Measurements from ENCODE around the gene STH.

- TF ChIP-seq CTCF (conservative IDR thresholded peaks at IDR 0.05; ENCODE audit: low read depth in 2 of 2) (no peak), ETS1 (IDR thresholded peaks at IDR 0.05) (no peak), POLR2AphosphoS5 (IDR thresholded peaks at IDR 0.05; ENCODE audit: low read depth) (no peak), REST (IDR thresholded peaks at IDR 0.05; ENCODE audit: unreplicated experiment) (no peak), EZH2 (IDR thresholded peaks at IDR 0.05; ENCODE audit: low read depth, unreplicated experiment) (no peak), EZH2phosphoT487 (IDR thresholded peaks at IDR 0.05; ENCODE audit: unreplicated experiment) (no peak), STAT1 (IDR thresholded peaks at IDR 0.05; ENCODE audit: unreplicated experiment) (no peak), ZNF462 (CRISPR knock-in tag; IDR thresholded peaks at IDR 0.05) (no peak), CREB1 (CRISPR knock-in tag; IDR thresholded peaks at IDR 0.05; ENCODE audit: low read depth) (no peak), JUNB (IDR thresholded peaks at IDR 0.05; ENCODE audit: unreplicated experiment) (no peak), NANOG (IDR thresholded peaks at IDR 0.05; ENCODE audit: borderline replicate concordance) (no peak)
These were observed 21.9 kb downstream of the STH start for GRCh38 chr17:46020998-46021397.

Measured in GM23338 (cell line).